HepG2 (cell line): ENCODE measurements around the gene SLC5A10. TPM values are rescaled to one million over a fixed set of nuclear protein-coding genes. Genes with fewer than 3 reads are reported as not detected.

Source experiments
- ATAC-seq: fragments of 200-7000 bp; cut with Tn5 transposase; 3 replicates; pipeline ENCODE4 v1.9.1; 2020; ENCODE audit warnings: mild to moderate bottlenecking, moderate library complexity
- BruUV-seq: library from RNA; stranded (reverse); fragments of 400-500 nt; replicated peaks from 2 replicates; lab custom pipeline; 2021; lab: Mats Ljungman, UMichigan
- CTCF ChIA-PET: fragments of 300-600 bp; formaldehyde crosslinking; extraction: SDS; loops from one replicate; lab custom pipeline; 2021; ENCODE audit warnings: low total read pairs, inconsistent platforms, low intra/inter-chr PET ratio; lab: Yijun Ruan, JAX
- POLR2A ChIA-PET: fragments of 350-600 bp; sonication (Branson Sonifier 250); formaldehyde crosslinking; loops from one replicate; lab custom pipeline; 2020; ENCODE audit warnings: antibody characterized with exemption, inconsistent platforms; lab: Yijun Ruan, JAX
- DNase-seq: peaks from one replicate; pipeline ENCODE4 v3.0.0-alpha.2; 2015; ENCODE audit warnings: low spot score
- FAIRE-seq: peaks from 3 replicates; lab custom pipeline; 2011; peaks lifted over from hg19 to GRCh38; lab: Jason Lieb, UNC
- H2AFZ ChIP-seq: one replicate; pipeline ENCODE4 v1.6.1; 2011; ENCODE audit warnings: low read length, inconsistent platforms
- H3K27ac ChIP-seq: fragments of 300-600 bp; 3 replicates; pipeline ENCODE4 v1.8.0; 2011; ENCODE audit warnings: mixed run types, mild to moderate bottlenecking, mixed read lengths, low read length, inconsistent platforms; ENCODE audit not compliant: insufficient read depth; ENCODE audit errors: extremely low read length
- H3K27me3 ChIP-seq, 2 experiments: fragments of 200-600 bp in 1 of 2; 2 replicates in 1 of 2; 3 replicates in 1 of 2; pipeline versions ENCODE4 v1.6.0 to v1.8.0; 2011; ENCODE audit warnings: low read length in 2 of 2, mild to moderate bottlenecking in 2 of 2, moderate library complexity in 2 of 2, inconsistent platforms in 1 of 2; ENCODE audit not compliant: insufficient read depth in 2 of 2, control insufficient read depth in 1 of 2
- H3K36me3 ChIP-seq, 2 experiments: fragments of 200-600 bp in 1 of 2; replicated peaks in 1 of 2; 2 replicates in 1 of 2; 3 replicates in 1 of 2; pipeline versions ENCODE4 v1.5.1 to v1.8.0; 2011; ENCODE audit warnings: low read length in 2 of 2, inconsistent platforms in 1 of 2; ENCODE audit not compliant: insufficient read depth in 2 of 2, control insufficient read depth in 1 of 2
- H3K4me1 ChIP-seq: 2 replicates; pipeline ENCODE4 v1.5.1; 2012; ENCODE audit warnings: low read length, inconsistent platforms; ENCODE audit not compliant: insufficient read depth
- H3K4me2 ChIP-seq: 2 replicates; pipeline ENCODE4 v1.6.0; 2011; ENCODE audit warnings: low read depth, low read length, inconsistent platforms
- H3K4me3 ChIP-seq, 3 experiments: fragments of 200-600 bp in 1 of 3; sonication (generic), shearing (Covaris generic) in 1 of 3; replicated peaks in 1 of 3; 2 replicates each; pipeline ENCODE4 v1.5.1; 2011 to 2016; ENCODE audit warnings: low read length in 3 of 3, inconsistent platforms in 2 of 3, low read depth in 2 of 3, mild to moderate bottlenecking in 2 of 3, control low read depth in 1 of 3, mixed read lengths in 1 of 3; ENCODE audit not compliant: insufficient read depth in 1 of 3
- H3K79me2 ChIP-seq: one replicate; pipeline ENCODE4 v1.6.1; 2011; ENCODE audit warnings: low read length, inconsistent platforms; ENCODE audit not compliant: insufficient read depth
- H3K9ac ChIP-seq: 2 replicates; pipeline ENCODE4 v1.6.0; 2011; ENCODE audit warnings: mild to moderate bottlenecking, low read depth, low read length, inconsistent platforms; ENCODE audit not compliant: insufficient read depth
- H3K9me3 ChIP-seq: 2 replicates; pipeline ENCODE4 v1.5.1; 2012; ENCODE audit warnings: mild to moderate bottlenecking, low read length
- H4K20me1 ChIP-seq: 2 replicates; pipeline ENCODE4 v1.6.0; 2011; ENCODE audit warnings: inconsistent platforms, mild to moderate bottlenecking, low read length, moderate library complexity; ENCODE audit not compliant: insufficient read depth
- EHMT2 ChIP-seq: fragments of 200-600 bp; sonication (generic); IDR thresholded peaks from 2 replicates; pipeline ENCODE4 v1.7.0; 2017; ENCODE audit warnings: antibody characterized with exemption, low read depth, low read length, borderline replicate concordance
- GATA4 ChIP-seq: sonication (generic); IDR thresholded peaks from 2 replicates; pipeline ENCODE4 v1.6.1; 2016; ENCODE audit warnings: antibody characterized with exemption, low read depth, borderline replicate concordance
- KLF9 ChIP-seq: IDR thresholded peaks from 2 replicates; pipeline ENCODE4 v1.6.1; 2016; ENCODE audit warnings: low read depth
- MED1 ChIP-seq: sonication (generic); formaldehyde crosslinking; IDR thresholded peaks from 2 replicates; pipeline ENCODE4 v1.4.0; 2020; ENCODE audit warnings: missing genetic modification reagents
- NAIF1 ChIP-seq: sonication (generic); formaldehyde crosslinking; IDR thresholded peaks from 2 replicates; pipeline ENCODE4 v1.5.0; 2020; ENCODE audit warnings: mild to moderate bottlenecking, missing genetic modification reagents, borderline replicate concordance
- NCOR1 ChIP-seq: fragments of 200-600 bp; sonication (generic); IDR thresholded peaks from 2 replicates; pipeline ENCODE4 v1.7.0; 2017; ENCODE audit warnings: antibody characterized with exemption, low read length, borderline replicate concordance
- ZNF292 ChIP-seq: sonication (generic); formaldehyde crosslinking; IDR thresholded peaks from 2 replicates; pipeline ENCODE4 v1.8.1; 2022; ENCODE audit warnings: mild to moderate bottlenecking, low read depth, missing genetic modification reagents, borderline replicate concordance
- ZNF431 ChIP-seq: sonication (generic); formaldehyde crosslinking; IDR thresholded peaks from 2 replicates; pipeline ENCODE4 v1.9.0; 2022; ENCODE audit warnings: missing genetic modification reagents, low read depth, mild to moderate bottlenecking, borderline replicate concordance
- ZNF510 ChIP-seq: sonication (generic); formaldehyde crosslinking; IDR thresholded peaks from 2 replicates; pipeline ENCODE4 v1.4.0; 2020; ENCODE audit warnings: low read depth, mild to moderate bottlenecking, missing genetic modification reagents
- ZNF574 ChIP-seq: sonication (generic); formaldehyde crosslinking; IDR thresholded peaks from 2 replicates; pipeline ENCODE4 v1.4.0; 2020; ENCODE audit warnings: missing genetic modification reagents
- ZNF619 ChIP-seq: sonication (generic); formaldehyde crosslinking; IDR thresholded peaks from 2 replicates; pipeline ENCODE4 v1.4.0; 2020; ENCODE audit warnings: mild to moderate bottlenecking, missing genetic modification reagents
- ZNF776 ChIP-seq: sonication (generic); formaldehyde crosslinking; IDR thresholded peaks from 2 replicates; pipeline ENCODE4 v1.4.0; 2020; ENCODE audit warnings: mild to moderate bottlenecking, missing genetic modification reagents
- ZNF788 ChIP-seq: sonication (generic); formaldehyde crosslinking; IDR thresholded peaks from 2 replicates; pipeline ENCODE4 v1.5.0; 2020; ENCODE audit warnings: mild to moderate bottlenecking, missing genetic modification reagents, borderline replicate concordance
- WGBS: methylation state at CpG from one replicate; pipeline ENCODE4 v1.1.6; 2017; ENCODE audit warnings: low lambda C conversion rate; 5-methylcytosine and 5-hydroxymethylcytosine counted together
- in situ Hi-C: cut with HindIII; loops from 2 replicates; pipeline ENCODE4 v1.10.0; 2017; ENCODE audit warnings: low pct_unique_long_range_greater_than_20kb; ENCODE audit not compliant: extremely low pct_ligation_motif_present
- intact Hi-C: fragments of 100-400 bp; cut with micrococcal nuclease; formaldehyde crosslinking; loops from one replicate; pipeline ENCODE4 v1.10.0; 2022; ENCODE audit not compliant: unreplicated experiment
- polyA plus RNA-seq, 8 experiments: library from polyadenylated mRNA; depleted of rRNA in 3 of 8; stranded (reverse) in 7 of 8; unstranded in 1 of 8; fragments of >200 nt; fragmentation: Illumina TruSeq in 4 of 8; extraction: Trizol in 4 of 8; gene quantifications; 2 replicates each; pipeline versions ENCODE4 v1.2.1 to v1.2.3, GENCODE V29; 2011 to 2016; ENCODE audit warnings: low read depth in 4 of 8, missing spikeins in 1 of 8, mixed read lengths in 1 of 8; ENCODE audit not compliant: insufficient read depth in 1 of 8
- total RNA-seq, 5 experiments: library from RNA; depleted of rRNA; stranded (reverse); fragments of >200 nt; fragmentation: Illumina TruSeq; extraction: Trizol; gene quantifications; 2 replicates each; pipeline ENCODE4 v1.2.3, GENCODE V29; 2016; ENCODE audit warnings: low read depth in 1 of 5

The SLC5A10 gene
- total and polyA plus RNA-seq, 2 of the 13 experiments (the other 11 are each of a cell fraction or from before 2014, with no cell fraction given), result 0.05 TPM; not detected in 1

- no peaks in the 10 kb centered on the region for H3K79me2 ChIP-seq
- H3K36me3 ChIP-seq, result peaks cover 19 to 46% of the 10 kb centered on the region in 2 experiments
- WGBS, result 94% methylated on average over 25 of the region's 28 CpGs
- no peak overlapping the region for H3K27ac ChIP-seq
- H3K4me2 ChIP-seq, result no peak overlapping the region
- no peaks in the 10 kb centered on the region for H4K20me1 ChIP-seq
- FAIRE-seq (no peak), ATAC-seq (no peak), DNase-seq (no peak)
- H2AFZ ChIP-seq, result no peak overlapping the region
- TSS peak; percentile 45 for BruUV-seq
- H3K4me1 ChIP-seq, result peaks cover 33% of the 10 kb centered on the region
- H3K9me3 ChIP-seq, result no peaks in the 10 kb centered on the region
- ChIA-PET CTCF (no interaction called here), POLR2A (no interaction called here)
- no peak overlapping the region for H3K4me3 ChIP-seq
- H3K9ac ChIP-seq, result no peak overlapping the region
- no peaks in the 10 kb centered on the region for H3K27me3 ChIP-seq
- in situ Hi-C loops (no loop called here), intact Hi-C loops (no loop called here)
- TF ChIP-seq ZNF788 (CRISPR knock-in tag) (no peak), EHMT2 (0 out of 2 replicates have a peak, but pooled peaks have one; percentile 65)
These were observed 18.9 kb downstream of the SLC5A10 start for GRCh38 chr17:18970582-18971480.

- CTCF ChIA-PET, result no interaction called here
- no peak for FAIRE-seq
These were observed 19.8 kb downstream of the SLC5A10 start for GRCh38 chr17:18971801-18972200.

More at GRCh38 chr17:18971801-18972200, 19.8 kb downstream of the SLC5A10 start:
- Histone ChIP-seq H3K79me2 (no peaks in the 10 kb centered on the region), H3K4me3 (no peak overlapping the region), H3K27me3 (no peaks in the 10 kb centered on the region), H3K27ac (no peak overlapping the region), H3K36me3 (peaks cover 21 to 54% of the 10 kb centered on the region in 2 experiments), H3K4me2 (no peak overlapping the region), H3K9ac (no peak overlapping the region), H4K20me1 (no peaks in the 10 kb centered on the region), H3K9me3 (no peaks in the 10 kb centered on the region), H2AFZ (no peak overlapping the region)
- intact Hi-C loops, result no loop called here
- in situ Hi-C loops, result no loop called here
- ATAC-seq, result no peak
- 100% methylated on average over 3 of the region's 7 CpGs for WGBS
- no peak for TF ChIP-seq ZNF431 (CRISPR knock-in tag)
- TF ChIP-seq GATA4, result no peak
- no peak for TF ChIP-seq ZNF292 (CRISPR knock-in tag)
- TF ChIP-seq ZNF776 (CRISPR knock-in tag), result no peak
- TF ChIP-seq NAIF1 (CRISPR knock-in tag), result no peak
- no peak for TF ChIP-seq MED1 (CRISPR knock-in tag)
- no peak for TF ChIP-seq NCOR1
- no peak for TF ChIP-seq ZNF619 (CRISPR knock-in tag)
- TF ChIP-seq KLF9, result no peak
- no peak for TF ChIP-seq ZNF574 (CRISPR knock-in tag)
- no peak for TF ChIP-seq ZNF510
- TF ChIP-seq, all 625 proteins: peak for 0
- no peak for DNase-seq
- peaks cover 33% of the 10 kb centered on the region for H3K4me1 ChIP-seq
- POLR2A ChIA-PET, result interaction anchor here (1.1 kb wide), 1 partner anchor 10 kb away, joined by 3 read pairs; no protein-coding TSS in a partner anchor
- BruUV-seq, result no TSS peak
